Measurements from ENCODE around the gene IGSF21.

GRCh38 chr1:18390953-18391352, 283.4 kb downstream of the IGSF21 start:
- no peak for TF ChIP-seq CTCF (IDR thresholded peaks at IDR 0.05; ENCODE audit: low read depth, low read length, missing input control)
- TF ChIP-seq RAD21 (IDR thresholded peaks at IDR 0.05) = no peak
- TF ChIP-seq EGR1 (IDR thresholded peaks at IDR 0.05; ENCODE audit: low read depth in 2 of 2) = no peak
- TF ChIP-seq ZBTB33 (IDR thresholded peaks at IDR 0.05) = no peak
- TF ChIP-seq FOXA1 (IDR thresholded peaks at IDR 0.05) = no peak
- no peak for TF ChIP-seq YY1 (IDR thresholded peaks at IDR 0.05)

Measured in liver (tissue), 3 donors.